Upper lobe of left lung (tissue), 4 donors: ENCODE results near the gene CCDC87.

Source experiments
- POLR2A ChIP-seq, 4 donors: fragments of 450-650 bp; IDR thresholded peaks; one replicate each; pipeline ENCODE4 v1.5.1; 2016 to 2017; ENCODE audit warnings: antibody characterized with exemption in 4 of 4, mild to moderate bottlenecking in 2 of 4
- TF ChIP-seq, protein P1 (sequence below), 6 experiments: fragments of 450-650 bp in 4 of 6; fragments of 200-600 bp in 2 of 6; sonication (generic) in 2 of 6; IDR thresholded peaks; one replicate each; pipeline ENCODE4 v1.5.1; 2016 to 2019; ENCODE audit warnings: antibody characterized with exemption in 6 of 6

DNA sequence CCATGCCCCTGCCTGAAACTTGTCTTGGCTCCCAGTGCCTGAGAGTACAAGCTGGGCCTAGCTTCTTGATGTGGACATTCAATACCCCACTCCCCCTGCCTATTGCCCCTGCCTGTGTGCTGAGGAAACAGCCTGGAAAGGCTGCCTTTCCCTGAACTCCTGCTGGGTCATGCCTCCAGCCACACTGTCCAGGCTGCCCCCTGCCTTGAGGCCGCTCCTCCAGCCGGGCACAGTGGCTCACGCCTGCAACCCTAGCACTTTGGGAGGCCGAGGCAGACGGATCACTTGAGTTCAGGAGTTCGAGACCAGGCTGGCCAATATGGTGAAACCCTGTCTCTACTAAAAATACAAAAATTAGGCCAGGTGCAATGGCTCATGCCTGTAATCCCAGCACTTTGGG is 10.2 kb upstream of the CCDC87 start:
- TF ChIP-seq, protein P1, sequence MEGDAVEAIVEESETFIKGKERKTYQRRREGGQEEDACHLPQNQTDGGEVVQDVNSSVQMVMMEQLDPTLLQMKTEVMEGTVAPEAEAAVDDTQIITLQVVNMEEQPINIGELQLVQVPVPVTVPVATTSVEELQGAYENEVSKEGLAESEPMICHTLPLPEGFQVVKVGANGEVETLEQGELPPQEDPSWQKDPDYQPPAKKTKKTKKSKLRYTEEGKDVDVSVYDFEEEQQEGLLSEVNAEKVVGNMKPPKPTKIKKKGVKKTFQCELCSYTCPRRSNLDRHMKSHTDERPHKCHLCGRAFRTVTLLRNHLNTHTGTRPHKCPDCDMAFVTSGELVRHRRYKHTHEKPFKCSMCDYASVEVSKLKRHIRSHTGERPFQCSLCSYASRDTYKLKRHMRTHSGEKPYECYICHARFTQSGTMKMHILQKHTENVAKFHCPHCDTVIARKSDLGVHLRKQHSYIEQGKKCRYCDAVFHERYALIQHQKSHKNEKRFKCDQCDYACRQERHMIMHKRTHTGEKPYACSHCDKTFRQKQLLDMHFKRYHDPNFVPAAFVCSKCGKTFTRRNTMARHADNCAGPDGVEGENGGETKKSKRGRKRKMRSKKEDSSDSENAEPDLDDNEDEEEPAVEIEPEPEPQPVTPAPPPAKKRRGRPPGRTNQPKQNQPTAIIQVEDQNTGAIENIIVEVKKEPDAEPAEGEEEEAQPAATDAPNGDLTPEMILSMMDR (IDR thresholded peaks at IDR 0.05) = no peak
- TF ChIP-seq POLR2A (IDR thresholded peaks at IDR 0.05) = no peak
